Stomach smooth muscle (tissue), 2 donors: ENCODE data around the gene MFAP4.

Experiments
- H3K27ac ChIP-seq: one replicate; pipeline ENCODE4 v1.7.0; 2013; ENCODE audit warnings: mild to moderate bottlenecking, low read length, inconsistent platforms
- H3K27me3 ChIP-seq, 2 donors: one replicate each; pipeline ENCODE4 v1.7.0; 2013; ENCODE audit warnings: low read length in 2 of 2; ENCODE audit not compliant: insufficient read depth in 2 of 2, control insufficient read depth in 1 of 2
- H3K36me3 ChIP-seq, 2 donors: one replicate each; pipeline ENCODE4 v1.7.0; 2013; ENCODE audit warnings: low read length in 2 of 2; ENCODE audit not compliant: control insufficient read depth in 2 of 2, insufficient read depth in 2 of 2
- H3K4me1 ChIP-seq: one replicate; pipeline ENCODE4 v1.7.0; 2013; ENCODE audit warnings: low read length; ENCODE audit not compliant: control insufficient read depth, insufficient read depth
- H3K4me3 ChIP-seq, 2 donors: one replicate each; pipeline ENCODE4 v1.7.0; 2013; ENCODE audit warnings: low read length in 2 of 2
- H3K9ac ChIP-seq, 2 donors: one replicate each; pipeline ENCODE4 v1.7.0; 2013; ENCODE audit warnings: low read length in 2 of 2, mild to moderate bottlenecking in 1 of 2
- H3K9me3 ChIP-seq, 2 donors: one replicate each; pipeline ENCODE4 v1.7.0; 2013; ENCODE audit warnings: low read length in 2 of 2; ENCODE audit not compliant: control insufficient read depth in 2 of 2
- donor health status: healthy.
- donor health status: Pancreatic carcinoma.

MFAP4 gene

GRCh38 chr17:19377602-19378415 is 9.2 kb downstream of the MFAP4 start:
- H3K36me3 ChIP-seq, result peaks cover 19 to 29% of the 10 kb centered on the region in 2 donors
- H3K9me3 ChIP-seq, result no peaks in the 10 kb centered on the region
- peak overlapping the region; percentile 84 to 89 for H3K4me3 ChIP-seq
- H3K27me3 ChIP-seq, result no peaks in the 10 kb centered on the region
- peak overlapping the region; percentile 96 for H3K27ac ChIP-seq
- peaks cover 24% of the 10 kb centered on the region for H3K4me1 ChIP-seq
- peak overlapping the region; percentile 82 to 96 for H3K9ac ChIP-seq

DNA sequence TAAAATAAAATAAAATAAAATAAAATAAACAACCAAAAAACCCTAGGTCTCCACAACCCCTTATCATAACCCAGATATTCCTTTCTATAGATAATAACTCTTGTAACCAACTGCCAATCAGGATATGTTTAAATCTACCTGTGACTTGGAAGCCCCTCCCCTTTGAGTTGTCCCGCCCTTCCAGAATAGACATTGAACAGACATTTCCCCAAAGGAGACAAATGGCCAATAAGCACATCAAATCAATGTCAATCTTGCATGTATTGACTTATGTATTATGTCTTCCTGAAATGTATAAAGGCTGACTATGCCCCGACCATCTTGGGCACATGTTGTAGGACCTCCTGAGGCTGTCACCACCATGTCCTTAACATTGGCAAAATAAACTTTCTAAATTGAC is 10.2 kb downstream of the MFAP4 start:
- Histone ChIP-seq H3K9me3 (no peaks in the 10 kb centered on the region), H3K36me3 (peaks cover 17 to 22% of the 10 kb centered on the region in 2 donors), H3K27me3 (no peaks in the 10 kb centered on the region), H3K4me1 (peaks cover 17% of the 10 kb centered on the region), H3K9ac (peak overlapping the region; percentile 82 to 96), H3K27ac (peak overlapping the region; percentile 96), H3K4me3 (peak overlapping the region; percentile 84 to 89)

DNA sequence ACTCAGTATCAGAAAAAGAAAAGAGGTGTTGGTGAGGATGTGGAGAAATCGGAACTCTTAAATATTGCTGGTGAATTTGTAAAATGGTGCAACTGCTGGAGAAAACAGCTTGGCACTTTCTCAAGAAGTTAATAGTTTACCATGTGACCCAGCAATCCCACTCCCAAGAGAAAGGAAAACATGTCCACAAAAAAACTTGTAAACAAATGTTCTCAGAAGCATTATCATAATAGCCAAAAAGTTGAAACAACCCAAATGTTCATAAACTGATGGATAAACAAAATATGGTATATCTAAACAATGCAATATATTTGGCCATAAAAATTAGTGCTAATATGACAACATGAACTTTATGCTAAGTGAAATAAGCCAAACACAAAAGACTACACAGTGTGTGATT is 11.3 kb downstream of the MFAP4 start:
- Histone ChIP-seq H3K27me3 (no peaks in the 10 kb centered on the region), H3K36me3 (peaks cover 10 to 14% of the 10 kb centered on the region in 2 donors), H3K4me1 (peaks cover 17% of the 10 kb centered on the region), H3K27ac (no peak overlapping the region), H3K4me3 (no peak overlapping the region), H3K9ac (no peak overlapping the region), H3K9me3 (no peaks in the 10 kb centered on the region)

- no peak overlapping the region for H3K4me3 ChIP-seq
- H3K4me1 ChIP-seq, result peaks cover 13% of the 10 kb centered on the region
- no peaks in the 10 kb centered on the region for H3K27me3 ChIP-seq
- no peak overlapping the region for H3K9ac ChIP-seq
- H3K36me3 ChIP-seq, result no peaks in the 10 kb centered on the region
- no peak overlapping the region for H3K27ac ChIP-seq
- no peaks in the 10 kb centered on the region for H3K9me3 ChIP-seq
Measured at GRCh38 chr17:19374136-19374535, 12.9 kb downstream of the MFAP4 start.

DNA sequence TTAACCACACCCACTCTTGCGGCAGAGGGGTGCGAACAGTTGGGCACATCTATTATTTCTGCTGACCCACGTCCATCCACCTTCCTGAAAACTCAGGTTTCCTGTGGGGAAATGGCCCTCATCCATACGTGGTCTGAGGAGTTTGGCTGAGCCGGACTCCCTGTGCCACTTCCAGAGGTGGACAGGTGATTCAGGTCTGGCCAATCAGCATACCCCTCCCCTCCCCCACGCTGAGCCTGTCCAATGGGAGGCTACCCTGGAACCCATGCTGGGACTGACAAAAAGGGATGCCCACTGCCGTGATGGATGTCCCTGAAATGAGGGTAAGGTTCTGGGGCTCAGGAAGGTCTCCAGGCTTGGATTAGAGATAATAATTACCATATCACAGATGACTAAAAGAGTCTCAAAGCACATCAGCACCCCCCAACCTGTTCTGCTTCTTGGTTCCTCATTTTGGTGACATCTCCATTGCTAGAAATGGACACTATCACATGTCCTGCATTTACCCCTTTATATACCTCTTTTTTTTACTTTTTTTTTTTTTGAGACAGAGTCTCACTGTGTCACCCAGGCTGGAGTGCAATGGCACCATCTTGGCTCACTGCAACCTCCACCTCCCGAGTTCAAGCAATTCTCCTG is 14.0 kb downstream of the MFAP4 start:
- no peaks in the 10 kb centered on the region for H3K9me3 ChIP-seq
- H3K27ac ChIP-seq, result no peak overlapping the region
- H3K27me3 ChIP-seq, result no peaks in the 10 kb centered on the region
- H3K36me3 ChIP-seq, result no peaks in the 10 kb centered on the region
- peaks cover 8% of the 10 kb centered on the region for H3K4me1 ChIP-seq
- H3K4me3 ChIP-seq, result no peak overlapping the region
- no peak overlapping the region for H3K9ac ChIP-seq

- H3K36me3 ChIP-seq, result no peaks in the 10 kb centered on the region
- peaks cover 8% of the 10 kb centered on the region for H3K4me1 ChIP-seq
- no peak overlapping the region for H3K4me3 ChIP-seq
- no peak overlapping the region for H3K9ac ChIP-seq
- no peaks in the 10 kb centered on the region for H3K27me3 ChIP-seq
- H3K9me3 ChIP-seq, result no peaks in the 10 kb centered on the region
- H3K27ac ChIP-seq, result no peak overlapping the region
Measured at GRCh38 chr17:19372439-19372838, 14.6 kb downstream of the MFAP4 start.

- H3K36me3 ChIP-seq, result no peaks in the 10 kb centered on the region
- H3K9ac ChIP-seq, result no peak overlapping the region
- H3K27ac ChIP-seq, result no peak overlapping the region
- H3K4me3 ChIP-seq, result no peak overlapping the region
- no peaks in the 10 kb centered on the region for H3K9me3 ChIP-seq
- no peaks in the 10 kb centered on the region for H3K27me3 ChIP-seq
- H3K4me1 ChIP-seq, result peaks cover 5% of the 10 kb centered on the region
Measured at GRCh38 chr17:19372011-19372370, 15.0 kb downstream of the MFAP4 start.

DNA sequence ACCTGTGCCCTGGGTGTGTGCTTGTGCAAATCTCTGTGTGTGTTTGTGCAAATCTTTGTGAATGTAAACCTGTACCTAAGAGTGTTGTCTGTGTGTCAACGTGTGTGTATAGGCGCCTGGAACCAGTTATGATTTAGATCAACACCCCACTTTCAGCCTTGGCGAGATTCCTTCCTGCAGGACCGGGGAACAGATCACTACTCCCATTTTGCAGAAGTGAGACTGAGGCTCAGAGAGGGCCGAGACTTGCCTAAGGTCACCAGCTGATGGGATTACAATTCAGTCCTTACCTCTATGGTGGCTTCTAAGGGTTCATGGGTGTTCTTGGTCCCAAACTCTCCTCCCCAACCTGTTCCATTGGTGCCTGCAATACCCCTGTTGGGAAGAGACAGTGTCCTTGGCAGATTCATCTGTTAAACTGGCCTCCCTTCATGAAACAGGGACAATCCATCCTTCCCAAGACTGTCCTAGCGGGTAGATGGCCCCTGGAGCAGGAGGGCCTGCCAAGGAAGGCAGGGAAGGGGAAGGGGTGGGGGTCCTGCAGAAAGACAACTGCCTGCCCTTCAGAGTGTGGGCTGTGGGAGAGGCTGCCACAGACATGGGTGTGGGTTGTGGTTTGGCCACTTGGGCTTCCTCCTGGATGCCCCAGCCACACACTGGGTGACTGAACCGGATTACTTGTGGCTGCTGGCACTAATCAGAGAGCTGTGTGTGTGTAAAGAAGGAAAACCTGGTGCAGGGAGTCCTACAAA is 15.6 kb downstream of the MFAP4 start:
- Histone ChIP-seq H3K27ac (no peak overlapping the region), H3K4me3 (no peak overlapping the region), H3K36me3 (no peaks in the 10 kb centered on the region), H3K27me3 (no peaks in the 10 kb centered on the region), H3K4me1 (peaks cover 2% of the 10 kb centered on the region), H3K9ac (no peak overlapping the region), H3K9me3 (no peaks in the 10 kb centered on the region)

GRCh38 chr17:19370493-19370960 is 16.5 kb downstream of the MFAP4 start:
- no peak overlapping the region for H3K9ac ChIP-seq
- H3K9me3 ChIP-seq, result no peaks in the 10 kb centered on the region
- H3K36me3 ChIP-seq, result no peaks in the 10 kb centered on the region
- H3K27ac ChIP-seq, result no peak overlapping the region
- peaks cover 2% of the 10 kb centered on the region for H3K4me1 ChIP-seq
- no peaks in the 10 kb centered on the region for H3K27me3 ChIP-seq
- H3K4me3 ChIP-seq, result no peak overlapping the region

DNA sequence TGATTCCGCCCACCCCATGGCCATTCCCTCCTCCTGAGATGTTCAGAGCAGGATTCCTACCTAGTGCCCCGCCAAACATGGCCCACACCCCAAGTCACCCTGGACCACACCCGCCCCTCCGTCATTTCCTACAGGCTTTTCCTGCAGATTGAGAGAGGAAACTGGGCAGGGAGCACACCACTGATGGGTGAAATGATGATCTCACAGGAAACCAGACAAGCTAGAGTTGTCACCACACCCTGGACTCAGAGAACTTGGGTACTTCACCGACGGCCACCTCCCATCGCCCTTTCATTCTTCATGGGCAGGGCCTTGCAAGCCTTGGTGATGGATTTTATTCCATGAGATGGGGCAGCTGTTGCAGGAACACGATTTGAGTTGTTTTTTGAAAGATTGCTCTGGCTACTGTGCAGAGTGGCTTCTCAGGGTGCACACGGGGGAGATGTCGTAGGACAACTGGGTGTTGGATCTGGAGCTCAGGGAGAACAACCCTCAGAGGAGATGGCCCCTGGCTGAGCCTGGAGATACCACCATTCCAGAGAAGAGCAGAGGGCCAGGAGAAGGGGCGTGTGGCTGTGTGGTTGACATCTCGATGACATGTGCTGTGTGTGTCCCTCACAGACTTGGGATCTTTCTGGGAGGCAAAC is 17.0 kb downstream of the MFAP4 start:
- no peak overlapping the region for H3K27ac ChIP-seq
- no peaks in the 10 kb centered on the region for H3K9me3 ChIP-seq
- H3K4me1 ChIP-seq, result peaks cover 2% of the 10 kb centered on the region
- no peak overlapping the region for H3K9ac ChIP-seq
- no peak overlapping the region for H3K4me3 ChIP-seq
- no peaks in the 10 kb centered on the region for H3K27me3 ChIP-seq
- no peaks in the 10 kb centered on the region for H3K36me3 ChIP-seq
